Measurements from ENCODE around the gene WFDC10B. TPM values are rescaled to one million over a fixed set of nuclear protein-coding genes. Genes with fewer than 3 reads are reported as not detected.

WFDC10B gene
- total RNA-seq, 1 experiment from 2014 or later = not detected

DNA sequence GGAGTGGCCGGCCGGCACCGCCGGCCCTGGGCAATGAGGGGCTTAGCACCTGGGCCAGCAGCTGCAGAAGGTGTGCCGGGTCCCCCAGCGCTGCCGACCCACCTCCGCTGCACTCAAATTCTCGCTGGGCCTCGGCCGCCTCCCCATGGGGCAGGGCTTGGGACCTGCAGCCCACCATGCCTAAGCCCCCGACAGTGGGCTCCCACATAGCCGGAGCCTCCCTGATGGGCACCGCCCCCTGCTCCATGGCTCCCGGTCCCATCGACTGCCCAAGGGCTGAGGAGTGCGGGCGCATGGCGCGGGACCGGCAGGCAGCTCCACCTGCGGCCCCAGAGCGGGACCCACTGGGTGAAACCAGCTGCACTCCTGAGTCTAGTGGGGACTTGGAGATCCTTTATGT, 31.2 kb upstream of the WFDC10B start:
- Mint-ChIP-seq H3K36me3 (ENCODE audit: insufficient read depth in 1 of 3, low read depth in 3 of 3) (peaks cover 15 to 32% (median 18%) of the 10 kb centered on the region in 3 experiments), H3K27me3 (ENCODE audit: low read depth) (no peaks in the 10 kb centered on the region)
- no CpG with 5 or more reads among the region's 23 CpGs for WGBS (ENCODE audit: extremely low coverage, insufficient read length, low lambda C conversion rate)

More for the DNA sequence above, 31.2 kb upstream of the WFDC10B start:
- Histone ChIP-seq H4K8ac (replicated peaks; ENCODE audit: insufficient read length, low read depth, low read length) (no peak overlapping the region), H4K5ac (ENCODE audit: insufficient read length, low read depth, low read length) (no peak overlapping the region), H2BK15ac (ENCODE audit: low read depth, low read length) (no peak overlapping the region), H3K14ac (ENCODE audit: insufficient read depth, low read length) (no peak overlapping the region), H2AK5ac (ENCODE audit: insufficient read length, low read length) (no peak overlapping the region), H3K79me1 (ENCODE audit: insufficient read depth, low read depth, low read length, poor library complexity, severe bottlenecking) (no peaks in the 10 kb centered on the region), H4K20me1 (ENCODE audit: control insufficient read depth, insufficient read depth, insufficient read length) (no peaks in the 10 kb centered on the region), H4K91ac (ENCODE audit: insufficient read length, low read depth, low read length) (no peak overlapping the region), H3K4ac (ENCODE audit: low read depth, low read length) (no peak overlapping the region), H3K23me2 (ENCODE audit: insufficient read length, low read depth, low read length, poor library complexity, severe bottlenecking) (no peaks in the 10 kb centered on the region), H3K18ac (ENCODE audit: insufficient read length, low read depth, low read length) (no peak overlapping the region), H3K23ac (ENCODE audit: insufficient read length, low read depth, low read length) (no peak overlapping the region), H2BK12ac (ENCODE audit: insufficient read length, low read depth, low read length) (no peak overlapping the region), H3T11ph (ENCODE audit: low read length) (no peak overlapping the region), H3K9me3 (ENCODE audit: control insufficient read depth, low read depth, low read length) (peaks cover 10% of the 10 kb centered on the region), H2AFZ (ENCODE audit: low read length) (no peak overlapping the region), H3K79me2 (ENCODE audit: insufficient read depth, low read length) (no peaks in the 10 kb centered on the region), H2BK5ac (ENCODE audit: insufficient read length, low read length) (no peak overlapping the region), H3K9ac (ENCODE audit: extremely low read depth, insufficient read length, low read length) (no peak overlapping the region), H3K56ac (ENCODE audit: insufficient read length, low read depth, low read length) (no peak overlapping the region), H3K27me3 (ENCODE audit: insufficient read depth, low read length) (no peaks in the 10 kb centered on the region), H2BK20ac (ENCODE audit: low read depth, low read length, poor library complexity, severe bottlenecking) (no peak overlapping the region), H3K4me1 (ENCODE audit: insufficient read depth, low read length) (no peaks in the 10 kb centered on the region), H3K27ac (ENCODE audit: insufficient read length, low read depth, low read length) (no peak overlapping the region), H3K4me2 (ENCODE audit: insufficient read depth, insufficient read length, low read length) (no peak overlapping the region), H2BK120ac (ENCODE audit: low read depth, low read length, poor library complexity, severe bottlenecking) (no peak overlapping the region)
- Mint-ChIP-seq H3K9me3 (peaks cover 41 to 55% of the 10 kb centered on the region in 2 experiments), H3K4me3 (no peak overlapping the region), H3K27ac (no peak overlapping the region), H3K4me1 (no peaks in the 10 kb centered on the region)
- TF ChIP-seq, protein P1, sequence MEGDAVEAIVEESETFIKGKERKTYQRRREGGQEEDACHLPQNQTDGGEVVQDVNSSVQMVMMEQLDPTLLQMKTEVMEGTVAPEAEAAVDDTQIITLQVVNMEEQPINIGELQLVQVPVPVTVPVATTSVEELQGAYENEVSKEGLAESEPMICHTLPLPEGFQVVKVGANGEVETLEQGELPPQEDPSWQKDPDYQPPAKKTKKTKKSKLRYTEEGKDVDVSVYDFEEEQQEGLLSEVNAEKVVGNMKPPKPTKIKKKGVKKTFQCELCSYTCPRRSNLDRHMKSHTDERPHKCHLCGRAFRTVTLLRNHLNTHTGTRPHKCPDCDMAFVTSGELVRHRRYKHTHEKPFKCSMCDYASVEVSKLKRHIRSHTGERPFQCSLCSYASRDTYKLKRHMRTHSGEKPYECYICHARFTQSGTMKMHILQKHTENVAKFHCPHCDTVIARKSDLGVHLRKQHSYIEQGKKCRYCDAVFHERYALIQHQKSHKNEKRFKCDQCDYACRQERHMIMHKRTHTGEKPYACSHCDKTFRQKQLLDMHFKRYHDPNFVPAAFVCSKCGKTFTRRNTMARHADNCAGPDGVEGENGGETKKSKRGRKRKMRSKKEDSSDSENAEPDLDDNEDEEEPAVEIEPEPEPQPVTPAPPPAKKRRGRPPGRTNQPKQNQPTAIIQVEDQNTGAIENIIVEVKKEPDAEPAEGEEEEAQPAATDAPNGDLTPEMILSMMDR (conservative IDR thresholded peaks at IDR 0.05) = no peak
- no peak for DNase-seq
